ENCODE results near the gene PAQR9. TPM values are rescaled to one million over a fixed set of nuclear protein-coding genes. Genes with fewer than 3 reads are reported as not detected.

PAQR9 gene
- total RNA-seq, 3 donors from 2014 or later: not detected

- no peak for TF ChIP-seq CTCF (IDR thresholded peaks at IDR 0.05)
- no peak for TF ChIP-seq POLR2AphosphoS5 (IDR thresholded peaks at IDR 0.05)
- TF ChIP-seq POLR2A (IDR thresholded peaks at IDR 0.05): no peak
- H3K36me3 ChIP-seq: no peaks in the 10 kb centered on the region
- H3K4me3 ChIP-seq: no peak overlapping the region
- intact Hi-C loops (cut with DNase I; ENCODE audit: low total_unique reads): no loop called here
- no peak overlapping the region for H3K27ac ChIP-seq
- no peaks in the 10 kb centered on the region for H3K4me1 ChIP-seq
- H3K27me3 ChIP-seq: peaks cover 0 to 17% of the 10 kb centered on the region in 2 donors
- no peak for DNase-seq (ENCODE audit: low spot score in 2 of 2)
- no peaks in the 10 kb centered on the region for H3K9me3 ChIP-seq
Measured at GRCh38 chr3:142944342-142944741, 19.1 kb downstream of the PAQR9 start.

- H3K4me1 ChIP-seq: no peaks in the 10 kb centered on the region
- DNase-seq (ENCODE audit: low spot score in 2 of 2): no peak
- no peaks in the 10 kb centered on the region for H3K9me3 ChIP-seq
- intact Hi-C loops (cut with DNase I; ENCODE audit: low total_unique reads): no loop called here
- no peak for TF ChIP-seq POLR2A (IDR thresholded peaks at IDR 0.05)
- no peak for TF ChIP-seq POLR2AphosphoS5 (IDR thresholded peaks at IDR 0.05)
- TF ChIP-seq CTCF (IDR thresholded peaks at IDR 0.05): no peak
- no peaks in the 10 kb centered on the region for H3K36me3 ChIP-seq
- peaks cover 0 to 17% of the 10 kb centered on the region in 2 donors for H3K27me3 ChIP-seq
- no peak overlapping the region for H3K27ac ChIP-seq
- no peak overlapping the region for H3K4me3 ChIP-seq
Measured at GRCh38 chr3:142943870-142944269, 19.6 kb downstream of the PAQR9 start.

- Histone ChIP-seq H3K4me3 (no peak overlapping the region), H3K27ac (no peak overlapping the region), H3K27me3 (peaks cover 0 to 17% of the 10 kb centered on the region in 2 donors), H3K36me3 (no peaks in the 10 kb centered on the region), H3K4me1 (no peaks in the 10 kb centered on the region), H3K9me3 (no peaks in the 10 kb centered on the region)
- DNase-seq (ENCODE audit: low spot score in 2 of 2): no peak
- no peak for TF ChIP-seq POLR2AphosphoS5 (IDR thresholded peaks at IDR 0.05)
- no peak for TF ChIP-seq CTCF (IDR thresholded peaks at IDR 0.05)
- TF ChIP-seq POLR2A (IDR thresholded peaks at IDR 0.05): no peak
- intact Hi-C loops (cut with DNase I; ENCODE audit: low total_unique reads): no loop called here
Measured at GRCh38 chr3:142943349-142943748, 20.1 kb downstream of the PAQR9 start.

- no peaks in the 10 kb centered on the region for H3K9me3 ChIP-seq
Measured at GRCh38 chr3:142941373-142942123, 21.9 kb downstream of the PAQR9 start.

More at GRCh38 chr3:142941373-142942123, 21.9 kb downstream of the PAQR9 start:
- H3K4me3 ChIP-seq: no peak overlapping the region
- TF ChIP-seq POLR2AphosphoS5 (IDR thresholded peaks at IDR 0.05) (no peak), POLR2A (IDR thresholded peaks at IDR 0.05) (no peak), CTCF (IDR thresholded peaks at IDR 0.05) (no peak)
- H3K27me3 ChIP-seq: no peaks in the 10 kb centered on the region
- no peaks in the 10 kb centered on the region for H3K36me3 ChIP-seq
- intact Hi-C loops (cut with DNase I; ENCODE audit: low total_unique reads): no loop called here
- H3K27ac ChIP-seq: no peak overlapping the region
- no peak for DNase-seq (ENCODE audit: low spot score in 2 of 2)
- no peaks in the 10 kb centered on the region for H3K4me1 ChIP-seq

Measured in breast epithelium (tissue), 4 donors.